Skeletal muscle satellite cell (primary cell): ENCODE measurements around the gene ALLC.

Experiments used
- H3K27me3 ChIP-seq: 2 replicates; pipeline ENCODE4 v1.7.0; 2013; ENCODE audit warnings: low read length; ENCODE audit not compliant: control insufficient read depth, insufficient read depth
- H3K36me3 ChIP-seq: 2 replicates; pipeline ENCODE4 v1.7.0; 2013; ENCODE audit warnings: mild to moderate bottlenecking, control low read depth, low read length; ENCODE audit not compliant: insufficient read depth
- H3K4me1 ChIP-seq: 2 replicates; pipeline ENCODE4 v1.7.0; 2013; ENCODE audit warnings: low read length; ENCODE audit not compliant: control insufficient read depth, insufficient read depth
- H3K4me2 ChIP-seq: 2 replicates; pipeline ENCODE4 v1.7.0; 2013; ENCODE audit warnings: mild to moderate bottlenecking, low read length
- H3K4me3 ChIP-seq: 2 replicates; pipeline ENCODE4 v1.7.0; 2013; ENCODE audit warnings: low read length
- H3K9ac ChIP-seq: 2 replicates; pipeline ENCODE4 v1.7.0; 2013; ENCODE audit warnings: mild to moderate bottlenecking, low read depth, low read length, moderate library complexity
- H3K9me3 ChIP-seq: replicated peaks from 2 replicates; pipeline ENCODE4 v1.7.0; 2013; ENCODE audit warnings: mild to moderate bottlenecking, control low read depth, low read length

The ALLC gene

GRCh38 chr2:3696545-3696944 is 38.5 kb downstream of the ALLC start:
- H3K4me1 ChIP-seq: no peaks in the 10 kb centered on the region
- H3K9me3 ChIP-seq: no peaks in the 10 kb centered on the region
- H3K36me3 ChIP-seq: no peaks in the 10 kb centered on the region
- no peak overlapping the region for H3K9ac ChIP-seq
- H3K27me3 ChIP-seq: no peaks in the 10 kb centered on the region
- H3K4me3 ChIP-seq: no peak overlapping the region
- H3K4me2 ChIP-seq: no peak overlapping the region

GRCh38 chr2:3701071-3701470 is 43.1 kb downstream of the ALLC start:
- no peak overlapping the region for H3K4me2 ChIP-seq
- H3K9me3 ChIP-seq: no peaks in the 10 kb centered on the region
- peaks cover 11% of the 10 kb centered on the region for H3K27me3 ChIP-seq
- no peak overlapping the region for H3K4me3 ChIP-seq
- H3K36me3 ChIP-seq: no peaks in the 10 kb centered on the region
- no peaks in the 10 kb centered on the region for H3K4me1 ChIP-seq
- no peak overlapping the region for H3K9ac ChIP-seq

GRCh38 chr2:3703236-3703756 is 45.3 kb downstream of the ALLC start, which contains the start of gene DCDC2C:
DCDC2C (plus strand) TSS chr2:3703575; CDS start chr2:3703752, 177 bp downstream.
- Histone ChIP-seq H3K36me3 (no peaks in the 10 kb centered on the region), H3K27me3 (peaks cover 18% of the 10 kb centered on the region), H3K4me1 (no peaks in the 10 kb centered on the region), H3K9me3 (no peaks in the 10 kb centered on the region), H3K4me3 (no peak within 1 kb of the TSS), H3K4me2 (no peak within 1 kb of the TSS), H3K9ac (no peak within 1 kb of the TSS)

- H3K27me3 ChIP-seq: peaks cover 24% of the 10 kb centered on the region
- no peak overlapping the region for H3K4me2 ChIP-seq
These were observed 45.9 kb downstream of the ALLC start for GRCh38 chr2:3703757-3704355.

GRCh38 chr2:3704692-3705091 is 46.7 kb downstream of the ALLC start:
- Histone ChIP-seq H3K9me3 (no peaks in the 10 kb centered on the region), H3K27me3 (peaks cover 32% of the 10 kb centered on the region), H3K4me3 (no peak overlapping the region), H3K9ac (no peak overlapping the region), H3K4me1 (no peaks in the 10 kb centered on the region), H3K36me3 (no peaks in the 10 kb centered on the region), H3K4me2 (no peak overlapping the region)

More at GRCh38 chr2:3703757-3704355, 45.9 kb downstream of the ALLC start:
- H3K36me3 ChIP-seq: no peaks in the 10 kb centered on the region
- no peak overlapping the region for H3K4me3 ChIP-seq
- H3K9ac ChIP-seq: no peak overlapping the region
- H3K4me1 ChIP-seq: no peaks in the 10 kb centered on the region
- H3K9me3 ChIP-seq: no peaks in the 10 kb centered on the region

- no peaks in the 10 kb centered on the region for H3K9me3 ChIP-seq
- H3K4me2 ChIP-seq: no peak overlapping the region
- no peak overlapping the region for H3K4me3 ChIP-seq
- H3K27me3 ChIP-seq: peaks cover 33% of the 10 kb centered on the region
- H3K4me1 ChIP-seq: no peaks in the 10 kb centered on the region
- H3K36me3 ChIP-seq: no peaks in the 10 kb centered on the region
- no peak overlapping the region for H3K9ac ChIP-seq
These were observed 47.8 kb downstream of the ALLC start for GRCh38 chr2:3705782-3706181.

- no peak overlapping the region for H3K4me2 ChIP-seq
- H3K9ac ChIP-seq: no peak overlapping the region
- H3K36me3 ChIP-seq: no peaks in the 10 kb centered on the region
- H3K4me1 ChIP-seq: no peaks in the 10 kb centered on the region
- no peaks in the 10 kb centered on the region for H3K9me3 ChIP-seq
- H3K4me3 ChIP-seq: no peak overlapping the region
- H3K27me3 ChIP-seq: peaks cover 33% of the 10 kb centered on the region
These were observed 48.9 kb downstream of the ALLC start for GRCh38 chr2:3706892-3707291.

GRCh38 chr2:3708576-3708975 is 50.6 kb downstream of the ALLC start:
- H3K4me1 ChIP-seq: no peaks in the 10 kb centered on the region
- peaks cover 27% of the 10 kb centered on the region for H3K27me3 ChIP-seq

GRCh38 chr2:3709225-3709624 is 51.2 kb downstream of the ALLC start:
- Histone ChIP-seq H3K4me3 (no peak overlapping the region), H3K36me3 (no peaks in the 10 kb centered on the region), H3K4me1 (no peaks in the 10 kb centered on the region)

More at GRCh38 chr2:3708576-3708975, 50.6 kb downstream of the ALLC start:
- Histone ChIP-seq H3K4me2 (no peak overlapping the region), H3K9me3 (no peaks in the 10 kb centered on the region), H3K9ac (no peak overlapping the region), H3K36me3 (no peaks in the 10 kb centered on the region), H3K4me3 (no peak overlapping the region)

GRCh38 chr2:3712424-3712823 is 54.4 kb downstream of the ALLC start:
- H3K9ac ChIP-seq: no peak overlapping the region
- H3K4me2 ChIP-seq: no peak overlapping the region
- H3K9me3 ChIP-seq: no peaks in the 10 kb centered on the region
- no peaks in the 10 kb centered on the region for H3K36me3 ChIP-seq
- H3K4me1 ChIP-seq: no peaks in the 10 kb centered on the region
- H3K4me3 ChIP-seq: no peak overlapping the region
- peaks cover 20% of the 10 kb centered on the region for H3K27me3 ChIP-seq

More at GRCh38 chr2:3709225-3709624, 51.2 kb downstream of the ALLC start:
- peaks cover 27% of the 10 kb centered on the region for H3K27me3 ChIP-seq
- no peaks in the 10 kb centered on the region for H3K9me3 ChIP-seq
- H3K9ac ChIP-seq: no peak overlapping the region
- no peak overlapping the region for H3K4me2 ChIP-seq

- peaks cover 18% of the 10 kb centered on the region for H3K27me3 ChIP-seq
- no peaks in the 10 kb centered on the region for H3K9me3 ChIP-seq
- no peak overlapping the region for H3K9ac ChIP-seq
- H3K4me3 ChIP-seq: no peak overlapping the region
- H3K4me2 ChIP-seq: no peak overlapping the region
- no peaks in the 10 kb centered on the region for H3K36me3 ChIP-seq
- no peaks in the 10 kb centered on the region for H3K4me1 ChIP-seq
These were observed 55.0 kb downstream of the ALLC start for GRCh38 chr2:3712831-3713503.

- H3K4me1 ChIP-seq: no peaks in the 10 kb centered on the region
- H3K9ac ChIP-seq: no peak overlapping the region
- no peak overlapping the region for H3K4me3 ChIP-seq
- no peak overlapping the region for H3K4me2 ChIP-seq
- H3K27me3 ChIP-seq: no peaks in the 10 kb centered on the region
- no peaks in the 10 kb centered on the region for H3K9me3 ChIP-seq
- H3K36me3 ChIP-seq: no peaks in the 10 kb centered on the region
These were observed 60.7 kb downstream of the ALLC start for GRCh38 chr2:3718679-3719078.
